ES-I3 (cell line): ENCODE measurements around the gene OR4A15.

Experiments
- H3K36me3 ChIP-seq: 2 replicates; pipeline ENCODE4 v1.6.1; 2013; ENCODE audit warnings: mild to moderate bottlenecking, low read length, control low read depth, moderate library complexity; ENCODE audit not compliant: insufficient read depth
- H3K4me1 ChIP-seq: 2 replicates; pipeline ENCODE4 v1.6.1; 2013; ENCODE audit warnings: mild to moderate bottlenecking, control low read depth, low read length; ENCODE audit not compliant: insufficient read depth
- H3K9ac ChIP-seq: 2 replicates; pipeline ENCODE4 v1.6.1; 2013; ENCODE audit warnings: low read depth, mild to moderate bottlenecking, low read length, moderate library complexity
- H3K9me3 ChIP-seq: 2 replicates; pipeline ENCODE4 v1.6.1; 2013; ENCODE audit warnings: mild to moderate bottlenecking, low read length, moderate library complexity; ENCODE audit not compliant: control insufficient read depth, insufficient read depth

Gene OR4A15

DNA sequence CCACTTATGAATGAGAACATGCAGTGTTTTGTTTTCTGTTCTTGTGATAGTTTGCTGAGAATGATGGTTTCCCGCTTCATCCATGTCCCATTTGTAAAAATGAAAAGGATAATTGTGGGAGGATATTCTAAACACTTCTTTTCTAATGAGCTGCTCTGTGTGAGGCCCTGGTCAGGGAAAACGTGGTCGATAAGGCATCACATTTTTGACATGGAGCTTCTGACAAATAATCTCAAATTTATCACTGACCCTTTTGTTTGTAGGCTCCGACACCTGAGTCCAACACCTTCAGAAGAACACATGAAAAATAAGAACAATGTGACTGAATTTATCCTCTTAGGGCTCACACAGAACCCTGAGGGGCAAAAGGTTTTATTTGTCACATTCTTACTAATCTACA, at the start of gene OR4A15:
Gene OR4A15 (plus strand): TSS at position 301 of the 400 bp plus-strand sequence. CDS start 0 bp downstream, at position 301.
- H3K36me3 ChIP-seq: no peaks in the 10 kb centered on the region
- H3K9ac ChIP-seq: no peak within 1 kb of the TSS
- H3K4me1 ChIP-seq: no peaks in the 10 kb centered on the region
- H3K9me3 ChIP-seq: no peaks in the 10 kb centered on the region

GRCh38 chr11:55324500-55324899, 43.3 kb upstream of the OR4A15 start:
- H3K9me3 ChIP-seq: no peaks in the 10 kb centered on the region
- H3K36me3 ChIP-seq: no peaks in the 10 kb centered on the region
- H3K9ac ChIP-seq: no peak overlapping the region
- H3K4me1 ChIP-seq: no peaks in the 10 kb centered on the region

GRCh38 chr11:55342901-55343300, 24.9 kb upstream of the OR4A15 start, which contains the start of gene OR4A16:
Gene OR4A16 (plus strand): TSS chr11:55343201. CDS start chr11:55343201, 0 bp downstream.
- no peaks in the 10 kb centered on the region for H3K36me3 ChIP-seq
- no peak within 1 kb of the TSS for H3K9ac ChIP-seq
- H3K4me1 ChIP-seq: no peaks in the 10 kb centered on the region
- H3K9me3 ChIP-seq: no peaks in the 10 kb centered on the region

DNA sequence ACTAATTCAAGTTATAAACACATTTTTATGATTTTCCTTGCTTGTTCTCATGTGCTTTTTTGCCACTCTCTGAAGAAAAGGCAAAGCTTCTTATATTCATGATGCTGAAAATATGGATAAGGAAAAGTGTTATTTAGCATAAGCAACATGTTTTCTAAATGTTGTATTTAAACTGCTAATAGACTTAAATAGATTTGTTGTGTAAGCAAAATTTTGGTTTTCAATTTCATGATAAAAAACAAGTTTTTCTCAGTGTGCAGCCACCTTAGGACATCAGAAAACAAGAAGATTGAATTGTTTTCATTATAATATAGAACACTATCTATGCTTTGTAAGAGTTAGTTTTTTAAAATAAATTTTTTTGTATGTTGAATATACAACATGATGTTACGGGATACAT, 22.5 kb upstream of the OR4A15 start:
- H3K9ac ChIP-seq: no peak overlapping the region
- H3K4me1 ChIP-seq: no peaks in the 10 kb centered on the region
- no peaks in the 10 kb centered on the region for H3K9me3 ChIP-seq

DNA sequence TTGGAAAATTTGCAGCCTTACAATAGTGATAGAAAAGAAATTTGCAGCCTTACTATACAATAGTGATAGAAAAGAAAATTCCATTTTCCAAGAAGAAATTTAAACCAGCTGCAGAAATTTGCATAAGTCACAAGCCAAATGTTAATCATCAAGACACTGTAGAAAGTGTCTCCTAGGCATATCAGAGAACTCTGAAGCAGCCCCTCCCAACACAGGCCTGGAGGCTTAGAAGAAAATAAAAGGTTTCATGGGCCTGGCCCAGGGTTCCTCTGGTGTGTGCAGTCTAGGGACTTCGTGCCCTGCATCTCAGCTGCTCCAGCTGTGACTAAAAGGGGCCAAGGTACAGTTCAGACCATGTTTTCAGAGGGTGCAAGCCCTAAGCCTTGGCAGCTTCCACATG, 18.7 kb upstream of the OR4A15 start:
- Histone ChIP-seq H3K9ac (no peak overlapping the region), H3K4me1 (no peaks in the 10 kb centered on the region), H3K9me3 (no peaks in the 10 kb centered on the region), H3K36me3 (no peaks in the 10 kb centered on the region)

More for the DNA sequence above, 22.5 kb upstream of the OR4A15 start:
- no peaks in the 10 kb centered on the region for H3K36me3 ChIP-seq

DNA sequence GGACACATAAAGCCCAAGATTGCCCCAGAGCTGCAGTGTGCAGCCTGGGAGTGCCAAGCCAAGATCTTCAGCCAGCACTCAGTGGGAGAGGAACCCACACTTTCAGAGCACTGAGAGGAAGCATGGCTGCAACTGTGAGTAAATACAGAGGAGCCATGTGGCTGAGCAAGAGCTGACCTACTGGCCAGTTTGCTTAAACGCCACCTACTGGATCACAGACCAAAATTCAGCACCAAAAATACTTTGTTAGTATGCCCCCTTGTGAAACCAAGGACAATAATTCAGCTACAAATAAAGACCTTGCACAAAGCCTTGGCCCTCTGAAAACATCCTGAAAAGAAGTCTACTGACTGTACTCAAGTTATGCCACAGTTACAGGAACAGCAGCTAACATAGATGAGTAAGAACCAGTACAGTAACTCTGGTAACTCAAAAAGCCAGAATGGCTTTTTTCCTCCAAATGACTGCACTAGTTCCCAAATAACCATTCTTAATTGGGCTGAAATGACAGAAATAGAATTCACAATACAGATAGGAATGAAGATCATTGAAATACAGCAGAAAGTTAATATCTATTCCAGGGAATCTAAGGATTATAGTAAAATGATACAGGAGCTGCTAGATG, 10.1 kb upstream of the OR4A15 start:
- Histone ChIP-seq H3K9ac (no peak overlapping the region), H3K4me1 (no peaks in the 10 kb centered on the region), H3K36me3 (no peaks in the 10 kb centered on the region), H3K9me3 (no peaks in the 10 kb centered on the region)

- Histone ChIP-seq H3K9ac (no peak overlapping the region), H3K36me3 (no peaks in the 10 kb centered on the region), H3K9me3 (0 out of 2 replicates have a peak, but pooled peaks cover 4% of the 10 kb centered on the region), H3K4me1 (no peaks in the 10 kb centered on the region)
Observed at GRCh38 chr11:55401011-55401410, 33.2 kb downstream of the OR4A15 start.
